Panc1 (cell line): ENCODE data around the gene NATD1.

Experiments
- CTCF ChIP-seq: fragments of 450-650 bp; IDR thresholded peaks from 2 replicates; pipeline ENCODE4 v1.5.1; 2017; ENCODE audit warnings: mild to moderate bottlenecking
- POLR2AphosphoS5 ChIP-seq: IDR thresholded peaks from 2 replicates; pipeline ENCODE4 v1.6.1; 2012; ENCODE audit warnings: mild to moderate bottlenecking, low read depth, low read length, moderate library complexity
- REST ChIP-seq, 2 experiments: IDR thresholded peaks; 2 replicates each; pipeline ENCODE4 v1.6.1; 2011 to 2012; ENCODE audit warnings: low read depth in 2 of 2, control low read depth in 1 of 2, low read length in 1 of 2, mild to moderate bottlenecking in 1 of 2, moderate library complexity in 1 of 2; ENCODE audit not compliant: insufficient read depth in 1 of 2
- SIN3A ChIP-seq: IDR thresholded peaks from 2 replicates; pipeline ENCODE4 v1.6.1; 2012; ENCODE audit warnings: low read depth, mild to moderate bottlenecking, low read length, moderate library complexity, borderline replicate concordance; ENCODE audit not compliant: insufficient read depth
- TCF7L2 ChIP-seq: IDR thresholded peaks from 2 replicates; pipeline ENCODE4 v1.6.1; 2011; ENCODE audit warnings: mild to moderate bottlenecking, low read depth, low read length, inconsistent platforms

DNA sequence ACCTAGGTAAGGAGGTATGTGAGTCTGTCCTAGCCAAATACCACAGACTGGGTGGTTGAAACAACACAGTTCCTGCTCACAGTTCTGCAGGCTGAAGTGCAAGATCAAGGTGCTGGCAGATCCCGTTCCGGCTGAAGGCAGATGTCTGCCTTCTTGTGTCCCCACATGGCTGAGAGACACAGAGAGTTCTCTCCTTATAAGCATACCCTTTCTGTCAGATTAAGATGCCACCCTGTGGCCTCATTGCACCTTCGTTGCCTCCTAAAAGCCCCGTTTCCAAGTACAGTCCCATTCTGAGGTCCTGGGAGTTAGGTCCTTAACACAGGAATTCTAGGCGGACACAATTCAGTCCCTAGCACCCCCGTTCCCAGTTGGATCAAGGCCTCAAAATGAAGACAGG, 30.1 kb downstream of the NATD1 start:
- TF ChIP-seq CTCF (no peak), POLR2AphosphoS5 (no peak), REST (IDR thresholded peaks at IDR 0.05; ENCODE audit: insufficient read depth in 1 of 2, low read depth in 2 of 2, low read length in 1 of 2) (no peak), SIN3A (no peak), TCF7L2 (no peak)
